Measurements from ENCODE around the gene BICDL2. TPM values are rescaled to one million over a fixed set of nuclear protein-coding genes. Genes with fewer than 3 reads are reported as not detected.
A peak's percentile ranks its signal among the peaks of the same experiment; 100 is the strongest.
"Not testable (repeated sequence)": the region's sequence is repeated elsewhere in the genome, so short reads cannot be mapped to it uniquely, and the experiment has no call there.

The BICDL2 gene
- total and polyA plus RNA-seq, 9 of the 15 experiments (the other 6 are each of a cell fraction or from before 2014, with no cell fraction given) = 0.09 to 0.28 (median 0.09) TPM; not detected in 6

GRCh38 chr16:3076577-3076976, 39.8 kb upstream of the BICDL2 start (continued):
- TF ChIP-seq ADNP (tag; IDR thresholded peaks at IDR 0.05) (no peak), MIER1 (IDR thresholded peaks at IDR 0.05; ENCODE audit: low read depth) (no peak), EHMT2 (IDR thresholded peaks at IDR 0.05) (no peak)

DNA sequence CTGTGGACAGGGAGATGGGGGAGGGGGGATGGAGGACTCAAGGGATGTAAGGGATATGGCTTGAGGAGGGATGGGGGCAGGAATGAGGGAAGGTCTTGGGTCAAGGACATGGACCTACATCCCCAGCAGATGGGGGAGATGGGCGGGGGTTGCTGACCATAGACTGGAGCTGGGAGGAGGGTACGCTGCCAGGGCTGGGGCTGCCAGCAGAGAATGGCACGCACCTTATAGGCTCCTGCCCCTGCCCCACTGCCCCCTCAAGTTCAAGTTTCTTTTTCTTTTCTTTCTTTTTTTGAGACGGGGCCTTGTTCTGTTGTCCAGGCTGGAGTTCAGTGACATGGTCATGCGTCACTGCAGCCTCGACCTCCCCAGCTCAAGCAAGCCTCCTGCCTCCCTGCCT, 39.2 kb upstream of the BICDL2 start:
- H3K9ac ChIP-seq (ENCODE audit: insufficient read depth in 1 of 2, low read depth in 2 of 2, low read length in 2 of 2); H3K9me3 ChIP-seq (replicated peaks; ENCODE audit: control insufficient read depth, insufficient read depth, low read depth, low read length); FAIRE-seq; H2AFZ ChIP-seq (ENCODE audit: low read depth, low read length); H3K27ac ChIP-seq (ENCODE audit: extremely low read depth, low read depth, low read length); H3K79me2 ChIP-seq (ENCODE audit: control insufficient read depth, insufficient read depth, low read length); intact Hi-C loops (cut with micrococcal nuclease); H3K9me1 ChIP-seq (ENCODE audit: control insufficient read depth, insufficient read depth, low read length); CTCF ChIA-PET (ENCODE audit: low intra/inter-chr PET ratio); BruUV-seq (replicated peaks); DNase-seq (ENCODE audit: extremely low read depth in 1 of 4, low spot score in 3 of 4); in situ Hi-C loops (cut with MboI); H3K36me3 ChIP-seq (ENCODE audit: control insufficient read depth, insufficient read depth, low read length); H3K4me3 ChIP-seq; H4K20me1 ChIP-seq (replicated peaks; ENCODE audit: control insufficient read depth, insufficient read depth, low read length); H3K4me2 ChIP-seq (ENCODE audit: insufficient read depth, low read length); ATAC-seq: not testable (repeated sequence)
- H3K4me1 ChIP-seq (replicated peaks in 1 of 2; ENCODE audit: control insufficient read depth in 2 of 2, insufficient read depth in 2 of 2, low read length in 2 of 2) = peaks cover 6 to 11% of the 10 kb centered on the region in 2 experiments; a peak in 4 of 5 replicates
- POLR2A ChIA-PET = interaction anchor here (0.8 to 1.3 kb wide), 2 partner anchors 12 to 16 kb away, joined by 3 to 5 read pairs; no protein-coding TSS in a partner anchor
- 45% methylated on average over 6 of the region's 6 CpGs for WGBS (ENCODE audit: insufficient coverage, low coverage, missing lambda C conversion rate)
- peaks cover 9 to 18% of the 10 kb centered on the region in 2 experiments for H3K27me3 ChIP-seq (ENCODE audit: control insufficient read depth in 2 of 2, insufficient read depth in 2 of 2, low read length in 2 of 2)

DNA sequence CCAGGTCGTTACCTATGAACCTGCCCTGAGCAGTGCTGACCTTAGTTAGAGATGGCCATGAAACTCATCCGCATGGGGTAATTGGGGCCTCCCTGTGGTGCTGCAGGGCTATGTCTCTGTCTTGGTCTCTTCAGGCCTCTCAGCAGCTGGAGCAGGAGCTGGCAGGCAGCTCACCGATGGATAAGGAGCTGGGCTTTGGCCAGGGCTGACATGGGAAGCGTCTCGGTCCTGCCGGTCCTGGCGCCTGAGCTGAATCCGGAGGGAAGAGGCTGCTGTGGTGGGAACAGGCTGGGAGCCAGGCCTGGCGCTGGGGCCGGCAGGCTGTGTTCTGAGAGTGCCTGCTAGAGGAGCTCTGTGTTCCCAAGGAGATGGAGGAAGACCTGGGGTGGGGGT, 38.8 kb upstream of the BICDL2 start:
- CTCF ChIA-PET (ENCODE audit: low intra/inter-chr PET ratio) = no interaction called here

More for the DNA sequence above, 38.8 kb upstream of the BICDL2 start:
- Histone ChIP-seq H3K27me3 (ENCODE audit: control insufficient read depth in 2 of 2, insufficient read depth in 2 of 2, low read length in 2 of 2) (peaks cover 9 to 18% of the 10 kb centered on the region in 2 experiments), H3K9me1 (ENCODE audit: control insufficient read depth, insufficient read depth, low read length) (no peaks in the 10 kb centered on the region), H3K27ac (ENCODE audit: extremely low read depth, low read depth, low read length) (no peak overlapping the region), H2AFZ (ENCODE audit: low read depth, low read length) (no peak overlapping the region), H3K36me3 (ENCODE audit: control insufficient read depth, insufficient read depth, low read length) (no peaks in the 10 kb centered on the region), H3K4me2 (ENCODE audit: insufficient read depth, low read length) (no peak overlapping the region), H3K9me3 (replicated peaks; ENCODE audit: control insufficient read depth, insufficient read depth, low read depth, low read length) (no peaks in the 10 kb centered on the region), H4K20me1 (replicated peaks; ENCODE audit: control insufficient read depth, insufficient read depth, low read length) (no peaks in the 10 kb centered on the region), H3K9ac (ENCODE audit: insufficient read depth in 1 of 2, low read depth in 2 of 2, low read length in 2 of 2) (no peak overlapping the region), H3K4me3 (no peak overlapping the region), H3K79me2 (ENCODE audit: control insufficient read depth, insufficient read depth, low read length) (no peaks in the 10 kb centered on the region), H3K4me1 (replicated peaks in 1 of 2; ENCODE audit: control insufficient read depth in 2 of 2, insufficient read depth in 2 of 2, low read length in 2 of 2) (peaks cover 6 to 15% of the 10 kb centered on the region in 2 experiments; a peak in 4 of 5 replicates)
- in situ Hi-C loops (cut with MboI) (no loop called here), intact Hi-C loops (cut with micrococcal nuclease) (no loop called here)
- peak in 1 of 4 experiments; percentile 4 for DNase-seq (ENCODE audit: extremely low read depth in 1 of 4, low spot score in 3 of 4)
- TF ChIP-seq ZNF253 (CRISPR knock-in tag; conservative IDR thresholded peaks at IDR 0.05) (no peak), SMC3 (conservative IDR thresholded peaks at IDR 0.05; ENCODE audit: insufficient read depth, low read depth, low read length) (no peak), EWSR1 (IDR thresholded peaks at IDR 0.05; ENCODE audit: borderline replicate concordance, low read depth, partially characterized antibody) (no peak), CTBP1 (IDR thresholded peaks at IDR 0.05; ENCODE audit: borderline replicate concordance) (no peak)
- no TSS peak for BruUV-seq (replicated peaks)
- POLR2A ChIA-PET = interaction anchor here (1.1 to 1.3 kb wide), 2 partner anchors 12 to 55 kb away, joined by 4 to 5 read pairs; partner anchors contain the start of gene TNFRSF12A
- FAIRE-seq = no peak
- 14% methylated on average over 10 of the region's 10 CpGs for WGBS (ENCODE audit: insufficient coverage, low coverage, missing lambda C conversion rate)
- 0 out of 3 replicates have a peak, but pooled peaks have one; percentile 19 for ATAC-seq

Data from K562 (cell line).